HL-60/S4 treated with phorbol 12-myristate 13-acetate at 8.2 ng/mL for 4 days and 3 days (cell line): ENCODE data around the gene BEND5.

ENCODE experiments used
- in situ Hi-C: fragments of 300-500 bp; cut with MboI; formaldehyde crosslinking; loops from 2 replicates; pipeline ENCODE4 v1.15.0; 2022; ENCODE audit warnings: low sequenced_read_pairs

Gene BEND5, protein sequence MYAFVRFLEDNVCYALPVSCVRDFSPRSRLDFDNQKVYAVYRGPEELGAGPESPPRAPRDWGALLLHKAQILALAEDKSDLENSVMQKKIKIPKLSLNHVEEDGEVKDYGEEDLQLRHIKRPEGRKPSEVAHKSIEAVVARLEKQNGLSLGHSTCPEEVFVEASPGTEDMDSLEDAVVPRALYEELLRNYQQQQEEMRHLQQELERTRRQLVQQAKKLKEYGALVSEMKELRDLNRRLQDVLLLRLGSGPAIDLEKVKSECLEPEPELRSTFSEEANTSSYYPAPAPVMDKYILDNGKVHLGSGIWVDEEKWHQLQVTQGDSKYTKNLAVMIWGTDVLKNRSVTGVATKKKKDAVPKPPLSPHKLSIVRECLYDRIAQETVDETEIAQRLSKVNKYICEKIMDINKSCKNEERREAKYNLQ

DNA sequence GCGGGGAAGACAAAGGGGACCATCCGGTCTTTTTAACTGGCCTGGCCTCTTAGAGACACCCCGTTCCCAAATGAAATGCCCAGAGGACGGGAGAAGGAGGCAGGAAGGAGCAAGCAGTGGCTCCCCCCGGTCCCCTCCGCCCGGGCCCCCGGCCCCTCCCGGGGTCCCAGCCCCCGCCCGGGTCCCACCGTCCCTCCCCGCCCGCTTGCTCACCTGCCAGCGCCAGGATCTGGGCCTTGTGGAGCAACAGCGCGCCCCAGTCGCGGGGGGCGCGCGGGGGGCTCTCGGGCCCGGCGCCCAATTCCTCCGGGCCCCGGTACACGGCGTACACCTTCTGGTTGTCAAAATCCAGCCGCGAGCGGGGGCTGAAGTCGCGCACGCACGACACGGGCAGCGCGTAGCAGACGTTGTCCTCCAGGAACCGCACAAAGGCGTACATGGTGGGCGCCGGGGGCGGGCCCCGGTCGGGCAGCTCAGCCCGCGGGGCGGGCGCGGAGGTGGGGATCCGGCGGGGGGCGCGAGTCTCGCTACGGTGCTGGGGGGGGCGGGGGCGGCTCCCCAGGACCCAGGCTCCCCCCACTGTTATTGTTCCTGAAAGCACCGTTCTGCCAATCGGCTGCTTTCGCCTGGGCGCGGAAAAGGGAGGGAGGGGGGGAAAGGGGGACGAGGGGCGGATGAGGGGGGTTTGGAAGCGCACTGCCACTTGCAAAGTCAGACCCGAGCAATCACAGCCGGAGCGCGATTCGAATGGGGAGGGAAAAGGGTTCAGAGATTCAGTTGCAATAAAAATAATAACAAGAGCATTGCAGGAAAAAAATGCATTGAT, at the start of gene BEND5:
TSS of gene BEND5 (minus strand) at position 499 of the 826 bp plus-strand sequence. CDS start at position 439, 60 bp downstream.
- in situ Hi-C loops, result no loop called here

DNA sequence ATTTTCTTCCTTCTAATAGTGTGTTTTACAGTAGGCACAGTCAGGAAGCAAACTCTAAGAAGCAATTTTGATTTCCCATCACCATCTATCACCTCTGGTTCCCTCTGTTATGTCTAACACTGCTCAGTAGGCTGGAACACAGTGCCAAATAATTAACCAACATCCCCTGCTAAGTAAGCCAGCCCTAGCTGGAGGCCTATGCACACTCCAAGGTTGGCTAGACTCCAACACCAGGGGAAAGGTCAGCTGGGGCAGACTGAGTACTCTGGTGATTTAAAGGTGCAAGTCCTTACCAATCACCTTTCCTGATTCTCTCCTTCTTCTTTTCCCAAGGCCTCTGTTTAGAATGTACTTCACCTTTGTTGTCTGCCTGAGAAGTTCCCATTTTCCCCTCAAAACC, 46.5 kb upstream of the BEND5 start:
- in situ Hi-C loops, result no loop called here

DNA sequence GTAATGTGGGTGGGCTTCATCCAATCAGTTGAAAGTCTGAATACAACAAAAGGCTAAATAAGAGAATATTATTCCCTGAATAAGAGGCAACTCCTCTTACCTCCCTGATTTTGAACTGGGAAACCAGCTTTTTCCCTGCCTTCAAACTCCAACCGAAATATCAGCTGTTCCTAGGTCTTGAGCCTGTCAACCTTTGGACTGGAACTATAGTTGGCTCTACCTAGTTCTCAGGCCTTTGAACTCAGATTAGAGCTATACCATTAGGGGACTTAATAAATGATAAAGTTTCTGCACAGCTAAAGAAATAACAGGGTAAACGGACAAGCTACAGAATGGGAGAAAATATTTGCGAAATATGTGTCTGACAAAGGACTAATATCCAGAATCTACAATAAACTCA, 43.8 kb upstream of the BEND5 start:
- in situ Hi-C loops, result no loop called here

DNA sequence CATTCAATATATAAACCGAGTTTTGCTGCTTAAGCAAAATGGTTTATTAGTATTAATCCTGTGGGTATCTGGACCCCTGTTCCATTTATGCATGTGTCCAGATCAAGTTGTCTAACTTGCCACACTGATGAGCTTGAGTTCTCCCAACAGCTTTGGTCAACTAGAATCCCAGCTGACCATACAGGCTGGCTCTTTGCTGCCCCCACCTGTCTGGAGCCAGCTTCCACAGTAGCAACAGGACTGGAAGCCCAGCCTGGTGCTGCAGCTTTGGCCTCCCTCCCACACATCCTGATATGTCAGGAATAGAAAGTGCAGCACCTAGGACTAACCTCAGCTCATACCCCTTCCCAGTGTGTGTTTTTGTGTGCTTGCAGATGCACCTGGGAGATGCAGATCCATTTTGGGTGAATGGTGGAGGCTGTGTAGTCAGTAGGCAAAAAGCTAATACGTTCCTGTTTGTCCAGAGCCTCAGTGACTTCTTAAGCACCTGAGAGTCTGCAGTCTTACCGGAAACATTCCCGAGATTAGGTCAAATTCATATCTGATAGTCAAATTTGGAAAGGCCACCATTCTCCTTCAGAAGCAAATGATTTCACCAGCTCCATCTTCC, 40.9 kb upstream of the BEND5 start:
- in situ Hi-C loops, result loop anchor here (10.0 kb wide), 1 partner anchor 143 kb away; no protein-coding TSS in a partner anchor

DNA sequence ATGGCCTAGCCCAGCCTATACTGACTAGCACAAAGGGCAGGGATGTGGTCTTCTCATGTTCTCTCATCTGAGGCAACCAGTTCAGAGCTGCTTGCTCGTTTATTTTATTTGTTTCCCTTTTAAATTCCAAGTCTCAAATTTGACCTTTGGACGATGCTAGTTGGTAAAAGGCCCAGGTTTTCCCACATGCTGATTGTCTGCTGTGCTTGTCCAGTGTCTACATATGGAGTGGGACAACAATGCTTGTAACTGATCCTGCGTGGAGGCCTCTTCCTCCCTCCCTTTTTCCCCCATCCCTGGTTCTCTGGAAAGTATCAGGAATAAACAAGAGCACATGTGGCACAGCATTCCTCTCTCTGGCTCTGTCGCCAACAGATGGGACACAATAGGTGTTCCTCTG, 34.0 kb upstream of the BEND5 start:
- in situ Hi-C loops, result loop anchor here (10.0 kb wide), 1 partner anchor 136 kb away; no protein-coding TSS in a partner anchor

DNA sequence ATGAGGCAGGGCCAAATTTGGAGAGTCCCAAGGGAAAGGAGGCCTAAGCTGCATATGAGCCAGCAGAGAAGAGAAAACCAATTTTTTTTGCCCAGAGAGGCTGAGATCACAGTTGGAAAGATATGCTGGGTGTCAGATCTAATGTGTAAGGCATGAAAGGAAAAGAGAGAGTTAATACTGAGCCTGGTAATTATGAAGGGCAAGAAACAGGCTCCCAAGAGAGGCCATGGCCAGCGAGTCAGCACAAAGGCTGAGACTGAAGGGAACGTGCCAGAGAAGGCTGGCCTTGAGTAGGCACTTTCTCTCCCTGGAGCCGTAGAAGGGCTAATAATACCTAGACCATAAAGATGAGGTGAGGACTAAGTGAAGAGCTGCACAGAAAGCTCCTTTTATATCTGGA, 31.8 kb upstream of the BEND5 start:
- in situ Hi-C loops, result no loop called here

DNA sequence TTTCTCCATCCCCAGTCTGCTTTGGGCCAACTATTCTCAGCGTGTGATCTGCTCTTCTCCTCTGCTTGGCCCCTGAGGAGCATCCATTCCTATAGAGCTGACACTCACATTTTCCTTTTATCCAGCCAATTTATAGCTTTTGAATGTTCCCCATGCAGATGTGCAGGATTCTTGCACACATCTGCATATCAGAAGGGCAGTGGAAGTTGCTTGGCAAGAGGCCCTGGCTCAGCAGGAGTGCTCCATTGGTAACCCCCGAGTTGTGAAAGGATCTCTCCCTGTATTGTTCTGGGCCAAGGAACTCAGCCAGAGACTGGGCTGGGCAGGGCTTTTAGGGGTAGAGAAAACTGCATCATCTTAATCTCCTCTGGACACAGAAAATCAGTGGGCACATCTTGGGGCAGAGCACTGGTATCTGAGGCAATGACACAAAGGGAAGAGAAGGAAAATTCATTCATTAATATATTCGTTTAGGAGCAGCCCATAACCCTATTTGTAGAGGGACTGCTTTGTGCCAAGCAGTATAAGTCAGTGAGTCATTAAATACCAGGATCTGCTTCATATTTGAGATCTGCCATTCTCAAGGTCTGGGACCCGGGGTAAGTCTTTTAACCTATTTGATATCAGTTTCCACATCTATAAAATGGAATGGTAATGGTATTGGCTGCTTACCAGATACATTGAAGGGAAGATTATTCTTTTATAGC, 31.0 kb upstream of the BEND5 start:
- in situ Hi-C loops, result no loop called here

DNA sequence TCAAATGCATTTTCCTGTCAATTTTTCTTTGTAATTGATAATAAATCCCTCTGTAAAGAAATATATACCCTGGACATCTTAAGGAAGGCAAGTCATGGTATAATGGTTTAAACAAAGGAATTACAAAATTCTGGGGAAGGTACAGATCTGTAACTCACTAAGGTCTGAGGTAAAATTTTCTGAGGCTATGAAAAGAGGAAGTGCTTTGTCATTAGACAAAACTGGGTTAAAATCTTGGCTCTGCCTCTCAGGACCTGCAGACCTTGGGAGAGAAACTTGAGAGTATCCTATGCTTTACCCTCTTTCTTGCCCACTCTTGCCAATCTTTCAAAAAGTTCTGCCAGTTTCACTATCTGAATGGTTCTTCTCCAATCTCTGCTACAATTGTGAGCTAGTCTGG, 26.8 kb upstream of the BEND5 start:
- in situ Hi-C loops, result no loop called here

DNA sequence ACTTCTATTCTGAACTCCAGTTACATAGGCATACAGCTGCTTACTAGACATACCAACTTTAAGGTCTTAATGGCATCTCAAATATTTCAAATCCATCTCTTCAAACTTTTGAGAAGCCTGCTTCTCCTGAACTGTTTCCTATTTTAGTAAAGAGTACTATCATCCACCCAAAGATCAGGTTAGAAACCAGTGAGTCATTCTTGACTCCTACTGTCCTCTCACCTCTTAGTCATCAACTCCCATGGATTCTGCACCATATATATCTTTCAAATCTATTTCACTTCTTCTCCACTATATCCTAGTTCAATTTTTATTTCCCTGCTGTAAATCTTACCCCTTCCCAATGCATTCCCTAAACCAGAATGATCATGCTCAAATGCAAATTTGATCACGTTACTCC, 18.1 kb upstream of the BEND5 start:
- in situ Hi-C loops, result no loop called here

DNA sequence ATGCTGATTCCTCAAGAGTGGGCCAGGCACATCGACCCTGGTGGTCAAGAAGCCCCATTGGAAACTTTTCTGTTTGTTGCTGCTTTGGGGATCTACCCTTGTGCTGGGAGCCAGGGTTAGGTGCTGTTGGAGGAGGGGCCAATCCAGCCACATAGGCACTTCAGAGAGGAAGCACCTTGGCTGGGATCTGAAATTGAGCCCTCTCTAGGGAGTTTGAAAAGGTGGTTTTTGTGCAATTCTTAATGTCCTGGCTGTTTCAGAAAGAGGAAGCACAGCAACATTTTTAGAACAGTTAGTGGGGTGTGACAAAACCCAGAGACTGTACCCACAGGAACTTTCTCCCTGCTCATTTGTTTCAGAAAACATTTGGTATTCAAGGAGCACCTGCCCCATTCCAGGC, 17.2 kb upstream of the BEND5 start:
- in situ Hi-C loops, result no loop called here

DNA sequence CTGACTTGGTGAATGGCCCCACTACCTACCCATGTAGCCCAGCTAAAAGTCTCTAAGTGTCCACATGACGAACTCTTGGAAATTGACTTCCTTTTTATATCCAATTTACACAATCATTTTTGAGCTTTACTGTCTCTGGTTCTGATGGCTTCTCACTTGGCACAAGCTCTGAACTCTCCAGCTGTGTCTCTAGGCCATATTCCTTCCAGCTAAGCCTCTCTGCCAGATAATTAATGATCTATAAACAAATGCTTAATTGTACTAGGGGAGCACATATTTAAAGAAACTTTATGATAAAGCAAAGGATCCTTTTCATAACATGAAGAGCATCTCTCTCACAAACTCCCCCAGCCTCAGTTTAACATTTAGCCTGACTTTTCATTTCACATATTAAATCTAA, 16.3 kb upstream of the BEND5 start:
- in situ Hi-C loops, result no loop called here

DNA sequence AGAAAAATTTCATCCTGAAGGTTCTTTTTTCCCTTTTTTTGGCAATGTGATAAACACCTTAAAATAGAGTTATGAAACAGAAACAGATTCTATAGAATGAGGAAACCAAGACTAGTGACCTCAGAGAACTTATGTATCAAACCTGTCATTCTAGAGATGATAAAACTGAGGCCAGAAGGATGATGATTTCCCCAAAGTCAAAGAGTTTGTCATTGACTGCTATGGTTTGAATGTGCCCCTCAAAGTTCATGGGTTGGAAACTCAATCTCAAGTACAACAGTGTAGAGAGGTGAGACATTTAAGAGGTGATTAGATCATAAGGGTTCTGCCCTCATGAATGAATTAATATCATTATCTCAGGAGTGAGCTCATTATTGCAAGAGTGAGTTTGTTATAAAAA, 13.7 kb upstream of the BEND5 start:
- in situ Hi-C loops, result no loop called here

DNA sequence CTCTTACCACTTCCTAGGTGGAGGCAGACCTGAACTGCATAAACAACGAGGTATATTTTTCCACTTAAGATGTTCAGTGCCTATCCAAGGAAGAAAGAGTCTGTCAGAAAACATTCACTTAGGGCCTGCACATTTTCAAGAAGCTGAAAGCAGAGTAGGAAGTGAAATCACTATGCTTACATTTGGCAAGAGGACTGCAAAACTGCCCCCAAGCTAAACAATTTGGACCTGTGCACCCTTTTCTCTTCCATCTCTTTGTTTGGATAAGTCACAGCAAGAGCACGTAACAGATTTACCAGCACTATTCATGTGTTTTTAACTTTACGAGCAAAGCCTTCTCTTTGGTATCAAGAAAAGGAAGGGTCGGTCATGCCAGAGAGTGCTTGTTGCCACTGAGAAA, 13.2 kb upstream of the BEND5 start:
- in situ Hi-C loops, result no loop called here

DNA sequence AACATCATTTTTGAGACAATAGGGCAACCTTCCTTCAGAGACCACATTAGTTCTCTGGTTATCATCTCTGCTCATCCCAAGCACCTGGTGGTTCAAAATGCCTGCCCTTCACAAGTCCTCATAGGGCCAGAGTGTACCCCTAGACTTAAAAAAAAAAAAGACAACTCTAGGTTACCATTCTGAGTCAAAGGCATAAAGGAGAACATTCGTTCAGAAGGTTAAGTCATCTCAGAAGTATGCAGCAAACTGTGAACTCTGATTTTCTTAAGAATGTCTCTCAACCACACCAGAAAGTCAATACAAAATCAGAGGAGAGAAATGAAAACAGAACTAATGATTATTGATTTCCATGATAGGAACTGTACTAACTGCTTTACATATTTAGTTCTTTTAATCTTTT, 9.2 kb upstream of the BEND5 start:
- in situ Hi-C loops, result no loop called here

DNA sequence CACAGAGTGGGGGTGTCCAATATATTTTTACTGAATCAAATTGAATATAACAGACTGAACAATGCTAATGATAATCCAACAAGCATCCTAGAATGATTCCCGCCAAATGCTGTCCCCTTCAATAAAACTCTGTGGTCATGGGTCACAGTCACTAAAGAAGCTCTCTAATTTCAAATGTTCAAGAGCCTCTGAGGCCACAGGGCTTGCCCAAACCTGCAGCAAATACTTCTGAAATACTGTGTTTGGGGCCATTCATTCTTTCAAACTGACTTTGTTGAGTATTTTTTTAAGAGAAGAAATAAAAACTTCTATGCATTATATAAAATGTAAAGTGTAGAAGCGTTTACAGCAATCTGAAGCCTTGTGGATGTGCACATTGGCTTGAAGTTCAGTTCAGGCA, 7.6 kb upstream of the BEND5 start:
- in situ Hi-C loops, result no loop called here

DNA sequence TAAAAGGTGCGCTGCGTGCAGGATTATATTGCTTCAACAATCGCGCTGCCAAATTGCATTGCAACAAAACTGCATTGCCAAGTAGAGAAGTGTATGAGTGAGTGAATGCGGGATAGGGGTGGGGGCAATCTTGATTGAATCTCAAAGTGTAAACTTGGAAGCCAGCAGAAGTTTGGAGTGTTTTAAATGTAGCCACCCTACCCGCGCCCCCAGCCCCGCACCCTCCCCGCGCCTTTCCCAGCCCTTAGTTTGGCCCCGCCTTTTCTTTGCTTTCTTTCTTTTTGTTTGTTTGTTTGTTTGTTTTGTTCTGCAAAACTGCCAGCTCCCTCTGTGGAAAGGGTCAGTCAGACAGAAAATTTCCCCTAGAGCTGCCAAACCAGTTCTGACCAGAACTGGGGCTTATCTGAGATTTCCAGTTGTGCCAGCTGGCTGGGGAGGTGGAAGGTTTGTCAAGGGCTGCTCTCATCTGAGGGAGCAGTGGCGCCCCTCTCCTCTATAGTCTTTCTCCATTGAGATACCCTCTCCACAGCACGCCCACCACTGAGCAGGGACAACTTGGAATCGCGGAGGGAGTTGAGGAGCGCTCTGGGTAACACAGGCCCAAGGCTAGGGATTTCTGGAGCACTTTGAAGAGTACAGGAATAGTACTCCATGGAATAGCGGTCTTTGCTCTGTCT, 666 bp upstream of the BEND5 start:
- in situ Hi-C loops, result no loop called here

DNA sequence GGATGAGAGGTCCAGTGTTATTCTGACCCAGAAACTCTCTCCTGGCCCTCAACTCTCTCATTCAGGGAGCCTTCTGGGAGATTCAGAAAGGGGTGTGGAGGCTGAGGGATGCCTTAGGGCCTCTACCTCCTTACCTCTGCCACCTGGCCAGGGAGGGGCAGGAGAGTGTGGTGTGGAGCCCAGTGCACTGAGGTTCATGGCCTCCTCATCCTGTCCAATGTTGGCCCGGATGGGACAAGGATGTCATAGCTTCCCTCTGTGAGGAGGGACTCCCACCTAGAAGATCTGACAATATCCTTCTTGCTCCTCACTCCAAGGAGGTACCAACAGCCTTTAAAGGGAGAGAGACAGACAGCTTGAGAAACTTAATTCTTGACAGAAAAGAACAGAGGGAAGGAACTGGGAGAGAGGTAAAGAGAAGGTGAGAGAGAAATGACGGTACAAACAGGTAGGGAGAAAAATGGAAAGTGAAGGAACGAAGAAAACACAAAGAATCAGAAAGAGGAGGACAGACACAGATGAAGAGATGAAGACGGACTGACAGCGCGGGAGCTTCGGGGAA, 779 bp downstream of the BEND5 start:
- in situ Hi-C loops, result no loop called here

DNA sequence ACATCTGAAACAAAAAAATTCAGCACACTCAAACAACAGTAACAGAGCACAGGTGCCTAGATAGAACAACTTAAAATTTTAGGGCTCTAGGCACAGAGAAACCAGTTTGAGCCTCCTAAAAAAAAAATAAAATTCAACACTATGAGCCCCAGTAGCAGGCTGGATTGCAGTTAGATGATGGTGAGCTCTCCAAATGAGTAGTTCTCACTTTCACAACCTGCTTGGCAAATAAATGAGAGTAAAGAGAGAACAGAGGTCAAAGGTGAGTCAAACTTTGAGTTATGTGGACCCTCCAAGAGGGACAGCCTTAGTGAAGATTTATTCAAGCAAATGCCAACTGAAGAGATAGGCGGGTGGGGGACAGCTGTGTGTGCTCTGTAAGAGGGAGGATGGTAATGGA, 3.6 kb downstream of the BEND5 start:
- in situ Hi-C loops, result no loop called here

DNA sequence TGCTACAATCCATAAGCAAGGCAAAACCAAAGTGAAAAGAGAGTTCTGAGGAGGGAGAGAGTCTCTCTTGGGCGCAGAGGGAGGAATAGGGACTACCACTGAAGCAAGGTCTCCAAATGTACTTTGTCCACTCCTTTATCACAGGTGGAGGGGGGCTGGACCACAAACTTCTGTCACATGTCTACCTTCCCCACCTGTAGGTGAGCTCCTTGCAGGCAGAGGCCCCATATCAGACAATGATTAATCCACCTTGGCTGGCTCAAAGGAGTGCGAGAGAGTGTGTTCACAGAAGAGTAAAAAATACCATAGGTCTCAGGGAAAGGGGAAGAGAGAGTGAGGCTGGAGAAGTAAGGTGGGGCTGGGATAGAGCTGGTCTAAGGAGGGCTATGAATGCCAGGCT, 4.5 kb downstream of the BEND5 start:
- in situ Hi-C loops, result no loop called here

DNA sequence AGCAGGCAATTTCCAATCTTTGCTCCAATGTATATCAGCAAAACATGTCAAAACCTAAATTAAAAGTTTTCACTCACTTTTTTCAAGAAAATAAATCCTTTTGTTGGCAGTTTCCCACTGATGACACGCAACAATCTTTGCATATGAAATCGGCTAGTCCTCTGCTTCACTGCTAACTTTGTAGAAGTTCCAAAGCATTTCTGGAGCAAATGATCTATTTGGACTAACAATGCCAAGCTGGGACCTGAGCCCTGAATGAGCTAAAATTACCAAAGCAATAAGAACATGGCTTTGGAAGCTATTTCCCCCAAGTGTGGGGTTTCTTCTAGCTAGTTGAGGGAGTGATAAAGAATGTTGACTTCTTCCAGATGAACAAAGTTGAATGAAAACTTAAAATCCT, 5.1 kb downstream of the BEND5 start:
- in situ Hi-C loops, result no loop called here
